Activated CD8-positive, alpha-beta memory T cell treated with anti-CD3 and anti-CD28 coated beads, Interleukin-2, amount 50 U/mL, for 4 hours (primary cell): ENCODE data around the gene PLEKHA6.
"Not testable (repeated sequence)": the region's sequence is repeated elsewhere in the genome, so short reads cannot be mapped to it uniquely, and the experiment has no call there.

Experiments
- DNase-seq: peaks from one replicate; pipeline ENCODE4 v3.0.0-alpha.2; 2020

Gene PLEKHA6

GRCh38 chr1:204258213-204259115 is 101.3 kb downstream of the PLEKHA6 start:
- no peak for DNase-seq

GRCh38 chr1:204257446-204257845 is 102.3 kb downstream of the PLEKHA6 start:
- no peak for DNase-seq

GRCh38 chr1:204256531-204256930 is 103.2 kb downstream of the PLEKHA6 start:
- no peak for DNase-seq

- no peak for DNase-seq
Measured at GRCh38 chr1:204255966-204256365, 103.8 kb downstream of the PLEKHA6 start.

GRCh38 chr1:204255225-204255624 is 104.5 kb downstream of the PLEKHA6 start:
- no peak for DNase-seq

GRCh38 chr1:204254031-204254661 is 105.6 kb downstream of the PLEKHA6 start:
- DNase-seq, result no peak

- DNase-seq, result no peak
Measured at GRCh38 chr1:204251926-204252689, 107.6 kb downstream of the PLEKHA6 start.

GRCh38 chr1:204251286-204251685 is 108.4 kb downstream of the PLEKHA6 start:
- DNase-seq, result no peak

GRCh38 chr1:204250428-204251030 is 109.2 kb downstream of the PLEKHA6 start:
- no peak for DNase-seq

- DNase-seq, result no peak
Measured at GRCh38 chr1:204249736-204250427, 109.8 kb downstream of the PLEKHA6 start.

GRCh38 chr1:204248954-204249353 is 110.8 kb downstream of the PLEKHA6 start:
- no peak for DNase-seq

GRCh38 chr1:204246876-204247275 is 112.9 kb downstream of the PLEKHA6 start:
- no peak for DNase-seq

- no peak for DNase-seq
Measured at GRCh38 chr1:204242920-204243319, 116.8 kb downstream of the PLEKHA6 start.

- no peak for DNase-seq
Measured at GRCh38 chr1:204241914-204242313, 117.8 kb downstream of the PLEKHA6 start.

GRCh38 chr1:204241050-204241449 is 118.7 kb downstream of the PLEKHA6 start:
- no peak for DNase-seq

GRCh38 chr1:204240233-204240632 is 119.5 kb downstream of the PLEKHA6 start:
- no peak for DNase-seq

- DNase-seq, result not testable (repeated sequence)
Measured at GRCh38 chr1:204239401-204239800, 120.3 kb downstream of the PLEKHA6 start.

- DNase-seq, result not testable (repeated sequence)
Measured at GRCh38 chr1:204238520-204238919, 121.2 kb downstream of the PLEKHA6 start.

- DNase-seq, result not testable (repeated sequence)
Measured at GRCh38 chr1:204237515-204237914, 122.2 kb downstream of the PLEKHA6 start.

- no peak for DNase-seq
Measured at GRCh38 chr1:204232526-204232925, 127.2 kb downstream of the PLEKHA6 start.

- no peak for DNase-seq
Measured at GRCh38 chr1:204230211-204230610, 129.5 kb downstream of the PLEKHA6 start.

GRCh38 chr1:204228896-204229295 is 130.8 kb downstream of the PLEKHA6 start:
- no peak for DNase-seq
